Measurements from ENCODE around the gene PRC1. TPM values are rescaled to one million over a fixed set of nuclear protein-coding genes. Genes with fewer than 3 reads are reported as not detected.

Gene PRC1
- total and polyA plus RNA-seq, 4 donors: 5.0 to 31.1 (median 7.9) TPM

DNA sequence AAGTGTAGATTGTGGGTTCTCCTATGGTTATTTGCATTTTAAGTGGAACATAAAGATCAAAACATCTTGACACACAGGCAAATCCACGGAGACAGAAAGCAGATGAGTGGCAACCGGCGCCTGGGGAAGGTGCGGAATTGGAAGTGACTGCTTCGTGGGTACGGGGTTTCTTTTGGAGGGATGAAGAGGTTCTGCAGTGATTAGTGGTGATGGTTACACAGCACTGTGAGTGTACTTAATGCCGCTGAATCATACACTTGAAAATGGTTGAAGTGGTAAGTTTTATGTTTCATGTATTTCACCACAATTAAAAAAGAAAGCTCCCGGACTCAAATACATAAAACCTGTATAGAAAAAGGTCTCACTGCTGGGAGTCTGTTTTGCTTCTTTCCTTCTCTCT lies 46.5 kb upstream of the PRC1 start:
- DNase-seq (peak in 1 of 3 donors; percentile 51), ATAC-seq (ENCODE audit: insufficient read depth, low FRiP score) (peak; percentile 47)
- Histone ChIP-seq H3K4me3 (no peak overlapping the region), H3K9ac (ENCODE audit: insufficient read depth in 1 of 2, low read length in 2 of 2) (no peak overlapping the region), H3K27ac (ENCODE audit: low read depth in 1 of 2, low read length in 1 of 2) (no peak overlapping the region), H3K27me3 (ENCODE audit: control insufficient read depth in 3 of 3, insufficient read depth in 3 of 3, low read length in 2 of 3) (peaks cover 0 to 3% (median 0%) of the 10 kb centered on the region in 3 donors), H3K36me3 (ENCODE audit: control insufficient read depth in 4 of 4, insufficient read depth in 4 of 4, low read length in 4 of 4) (no peaks in the 10 kb centered on the region), H3K9me3 (ENCODE audit: control insufficient read depth in 4 of 4, insufficient read depth in 3 of 4, low read length in 3 of 4) (no peaks in the 10 kb centered on the region), H3K4me1 (ENCODE audit: control insufficient read depth in 5 of 5, insufficient read depth in 5 of 5, low read length in 5 of 5) (peaks cover 0 to 2% (median 0%) of the 10 kb centered on the region in 5 donors)
- WGBS, 2 donors: 59 to 79% methylated on average over 8 of the region's 8 CpGs
- TF ChIP-seq, protein P1, sequence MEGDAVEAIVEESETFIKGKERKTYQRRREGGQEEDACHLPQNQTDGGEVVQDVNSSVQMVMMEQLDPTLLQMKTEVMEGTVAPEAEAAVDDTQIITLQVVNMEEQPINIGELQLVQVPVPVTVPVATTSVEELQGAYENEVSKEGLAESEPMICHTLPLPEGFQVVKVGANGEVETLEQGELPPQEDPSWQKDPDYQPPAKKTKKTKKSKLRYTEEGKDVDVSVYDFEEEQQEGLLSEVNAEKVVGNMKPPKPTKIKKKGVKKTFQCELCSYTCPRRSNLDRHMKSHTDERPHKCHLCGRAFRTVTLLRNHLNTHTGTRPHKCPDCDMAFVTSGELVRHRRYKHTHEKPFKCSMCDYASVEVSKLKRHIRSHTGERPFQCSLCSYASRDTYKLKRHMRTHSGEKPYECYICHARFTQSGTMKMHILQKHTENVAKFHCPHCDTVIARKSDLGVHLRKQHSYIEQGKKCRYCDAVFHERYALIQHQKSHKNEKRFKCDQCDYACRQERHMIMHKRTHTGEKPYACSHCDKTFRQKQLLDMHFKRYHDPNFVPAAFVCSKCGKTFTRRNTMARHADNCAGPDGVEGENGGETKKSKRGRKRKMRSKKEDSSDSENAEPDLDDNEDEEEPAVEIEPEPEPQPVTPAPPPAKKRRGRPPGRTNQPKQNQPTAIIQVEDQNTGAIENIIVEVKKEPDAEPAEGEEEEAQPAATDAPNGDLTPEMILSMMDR (IDR thresholded peaks at IDR 0.05; ENCODE audit: control extremely low read depth, extremely low read depth): no peak

DNA sequence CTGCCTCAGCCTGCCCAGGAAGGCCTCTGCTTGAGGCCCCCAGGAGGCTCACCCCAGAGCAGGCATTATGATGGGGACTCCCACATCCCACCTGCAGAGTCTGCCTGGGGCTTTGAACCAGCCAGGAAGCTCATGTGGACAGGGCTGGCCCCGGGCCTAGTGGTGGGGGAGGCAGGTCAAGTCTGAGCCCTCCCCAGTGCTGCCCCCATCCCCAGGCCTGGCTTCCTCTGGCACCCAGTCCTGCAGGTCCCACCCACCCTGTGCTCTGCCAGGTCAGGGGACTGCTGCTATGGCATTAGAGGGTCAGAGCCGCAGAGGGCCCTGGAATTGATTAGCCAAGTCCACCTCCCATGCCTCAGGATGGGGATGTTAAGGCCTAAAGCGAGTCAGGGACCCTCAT lies 45.7 kb upstream of the PRC1 start:
- ATAC-seq (ENCODE audit: insufficient read depth, low FRiP score) (no peak), DNase-seq (no peak)
- H3K4me1 ChIP-seq (ENCODE audit: control insufficient read depth in 5 of 5, insufficient read depth in 5 of 5, low read length in 5 of 5): peaks cover 0 to 2% (median 0%) of the 10 kb centered on the region in 5 donors
- H3K9ac ChIP-seq (ENCODE audit: insufficient read depth in 1 of 2, low read length in 2 of 2): no peak overlapping the region
- H3K27me3 ChIP-seq (ENCODE audit: control insufficient read depth in 3 of 3, insufficient read depth in 3 of 3, low read length in 2 of 3): peaks cover 0 to 3% (median 0%) of the 10 kb centered on the region in 3 donors
- no peak overlapping the region for H3K4me3 ChIP-seq
- TF ChIP-seq, protein P1 (IDR thresholded peaks at IDR 0.05; ENCODE audit: control extremely low read depth, extremely low read depth): no peak
- no peak overlapping the region for H3K27ac ChIP-seq (ENCODE audit: low read depth in 1 of 2, low read length in 1 of 2)
- 77 to 93% methylated on average over 3 of the region's 3 CpGs for WGBS, 2 donors
- no peaks in the 10 kb centered on the region for H3K36me3 ChIP-seq (ENCODE audit: control insufficient read depth in 4 of 4, insufficient read depth in 4 of 4, low read length in 4 of 4)
- no peaks in the 10 kb centered on the region for H3K9me3 ChIP-seq (ENCODE audit: control insufficient read depth in 4 of 4, insufficient read depth in 3 of 4, low read length in 3 of 4)

DNA sequence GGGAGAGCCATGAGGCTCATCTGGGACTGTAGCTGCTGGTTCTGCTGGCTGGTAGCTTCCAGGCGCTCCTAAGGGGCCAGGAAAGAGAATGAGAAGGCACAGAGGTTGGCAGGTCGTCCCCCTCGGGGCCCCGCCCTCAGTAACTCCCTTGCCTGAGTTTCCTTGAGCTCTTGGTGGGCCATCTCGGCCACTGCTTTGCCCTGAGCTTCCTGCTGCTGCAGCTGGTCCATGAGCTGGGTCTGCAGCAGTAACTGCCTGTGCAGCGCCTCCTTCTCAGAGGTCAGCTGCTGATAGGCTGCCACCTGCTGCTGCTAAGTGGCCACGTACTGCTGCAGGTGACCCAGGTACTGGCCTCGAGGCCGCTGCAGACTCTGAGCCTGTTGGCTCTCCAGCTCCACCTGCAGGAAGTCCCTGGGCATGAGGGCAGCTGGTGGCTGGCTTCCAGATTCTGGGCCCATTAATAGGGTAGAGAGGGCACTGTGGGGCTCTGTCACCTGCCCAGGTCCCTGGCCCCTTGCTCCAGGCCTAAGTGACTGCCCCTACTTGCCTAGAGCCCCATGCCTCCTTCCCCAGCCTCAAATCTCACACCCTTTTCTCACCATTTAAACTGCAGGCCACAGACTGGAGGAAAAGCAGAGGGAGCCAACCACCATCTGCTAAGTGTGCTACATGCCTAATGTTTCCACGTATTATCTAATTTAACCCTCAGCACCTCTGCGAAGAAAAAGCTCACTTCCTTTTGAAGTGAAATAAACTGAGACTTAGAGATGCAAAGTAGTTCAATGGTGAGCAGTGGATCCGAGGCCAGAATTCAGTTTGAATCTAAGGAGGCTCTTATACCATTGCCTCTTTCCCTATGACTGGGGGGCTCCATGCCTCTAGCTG lies 38.8 kb upstream of the PRC1 start:
- H3K27me3 ChIP-seq (ENCODE audit: control insufficient read depth in 3 of 3, insufficient read depth in 3 of 3, low read length in 2 of 3): no peaks in the 10 kb centered on the region
- H3K9ac ChIP-seq (ENCODE audit: insufficient read depth in 1 of 2, low read length in 2 of 2): no peak overlapping the region
- H3K9me3 ChIP-seq (ENCODE audit: control insufficient read depth in 4 of 4, insufficient read depth in 3 of 4, low read length in 3 of 4): no peaks in the 10 kb centered on the region
- H3K4me1 ChIP-seq (ENCODE audit: control insufficient read depth in 5 of 5, insufficient read depth in 5 of 5, low read length in 5 of 5): no peaks in the 10 kb centered on the region
- H3K4me3 ChIP-seq: no peak overlapping the region
- ATAC-seq (ENCODE audit: insufficient read depth, low FRiP score): peak; percentile 41
- TF ChIP-seq, protein P1 (IDR thresholded peaks at IDR 0.05; ENCODE audit: control extremely low read depth, extremely low read depth): peak; percentile 23
- 43 to 44% methylated on average over 12 of the region's 12 CpGs for WGBS, 2 donors
- H3K27ac ChIP-seq (ENCODE audit: low read depth in 1 of 2, low read length in 1 of 2): no peak overlapping the region
- peak; percentile 33 to 71 (median 60) for DNase-seq
- no peaks in the 10 kb centered on the region for H3K36me3 ChIP-seq (ENCODE audit: control insufficient read depth in 4 of 4, insufficient read depth in 4 of 4, low read length in 4 of 4)
